GM03348 (cell line): ENCODE results near the gene SF3B3.
A peak's percentile ranks its signal among the peaks of the same experiment; 100 is the strongest.
"Not testable (repeated sequence)": the region's sequence is repeated elsewhere in the genome, so short reads cannot be mapped to it uniquely, and the experiment has no call there.

Experiments used
- DNase-seq: peaks from one replicate; pipeline ENCODE4 v3.0.0; 2012; ENCODE audit warnings: low spot score

The SF3B3 gene

GRCh38 chr16:70565053-70565452, 41.4 kb downstream of the SF3B3 start:
- DNase-seq, result no peak

GRCh38 chr16:70568601-70569237, 45.1 kb downstream of the SF3B3 start:
- DNase-seq, result no peak

DNA sequence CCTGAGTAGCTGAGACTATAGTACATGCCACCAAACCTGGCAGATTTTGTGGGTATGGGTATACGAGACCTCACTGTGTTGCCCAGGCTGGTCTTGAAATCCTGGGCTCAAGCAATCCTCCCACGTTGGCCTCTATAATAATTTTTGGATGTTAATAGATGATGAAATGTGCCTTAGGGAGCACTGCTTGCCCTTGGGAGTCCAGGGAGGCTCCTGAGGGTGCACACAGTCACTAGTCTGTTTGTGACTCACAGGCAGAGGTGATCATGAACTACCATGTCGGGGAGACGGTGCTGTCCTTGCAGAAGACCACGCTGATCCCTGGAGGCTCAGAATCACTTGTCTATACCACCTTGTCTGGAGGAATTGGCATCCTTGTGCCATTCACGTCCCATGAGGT, 46.1 kb downstream of the SF3B3 start:
- no peak for DNase-seq

DNA sequence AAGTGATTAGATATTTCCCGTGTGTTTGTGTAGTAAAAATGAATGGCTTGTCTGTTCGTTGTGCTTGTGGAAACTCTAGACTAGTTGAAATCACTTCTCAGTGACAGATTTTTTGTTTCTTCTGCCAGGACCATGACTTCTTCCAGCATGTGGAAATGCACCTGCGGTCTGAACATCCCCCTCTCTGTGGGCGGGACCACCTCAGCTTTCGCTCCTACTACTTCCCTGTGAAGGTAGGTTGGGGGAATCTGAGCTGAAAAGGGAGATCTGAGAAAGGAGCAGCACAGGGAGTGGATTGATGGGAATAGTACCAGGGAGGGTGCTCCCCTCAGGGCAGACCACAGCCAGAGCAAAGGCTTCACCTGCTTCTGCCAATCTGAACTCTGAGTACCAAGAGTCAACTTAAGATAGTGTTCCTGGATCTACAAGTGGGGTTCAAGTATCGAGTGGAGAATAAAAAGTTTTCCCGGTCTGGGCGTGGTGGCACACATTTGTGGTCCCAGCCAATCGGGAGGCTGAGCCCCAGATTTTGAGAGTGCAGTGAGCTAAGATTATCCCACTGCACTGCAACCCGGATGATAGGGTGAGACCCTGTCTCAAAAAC, 47.5 kb downstream of the SF3B3 start:
- DNase-seq, result no peak

DNA sequence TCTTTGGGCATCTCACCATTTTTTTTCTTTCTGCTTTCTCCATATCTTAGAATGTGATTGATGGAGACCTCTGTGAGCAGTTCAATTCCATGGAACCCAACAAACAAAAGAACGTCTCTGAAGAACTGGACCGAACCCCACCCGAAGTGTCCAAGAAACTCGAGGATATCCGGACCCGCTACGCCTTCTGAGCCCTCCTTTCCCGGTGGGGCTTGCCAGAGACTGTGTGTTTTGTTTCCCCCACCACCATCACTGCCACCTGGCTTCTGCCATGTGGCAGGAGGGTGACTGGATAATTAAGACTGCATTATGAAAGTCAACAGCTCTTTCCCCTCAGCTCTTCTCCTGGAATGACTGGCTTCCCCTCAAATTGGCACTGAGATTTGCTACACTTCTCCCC, 48.0 kb downstream of the SF3B3 start:
- no peak for DNase-seq

- no peak for DNase-seq
These were observed 48.7 kb downstream of the SF3B3 start for GRCh38 chr16:70572050-70572925.

DNA sequence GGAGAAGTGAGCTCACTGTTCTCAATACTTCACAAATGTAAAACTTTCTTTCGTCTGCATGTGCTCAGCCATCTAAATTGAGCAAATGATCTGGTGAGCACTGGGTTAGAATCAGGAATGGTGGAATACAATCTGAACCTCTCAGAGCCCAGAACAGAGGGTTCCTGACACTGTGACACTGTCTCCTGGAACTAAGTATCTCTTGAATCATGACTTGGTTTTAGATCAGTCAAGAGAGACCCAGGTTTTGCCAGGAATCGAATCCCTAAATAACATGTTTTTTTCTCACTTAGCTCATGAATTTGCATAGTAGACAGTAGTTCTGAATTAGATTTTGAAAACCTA, 49.3 kb downstream of the SF3B3 start:
- DNase-seq, result no peak

GRCh38 chr16:70573451-70574121, 50.0 kb downstream of the SF3B3 start:
- DNase-seq, result peak; percentile 74

DNA sequence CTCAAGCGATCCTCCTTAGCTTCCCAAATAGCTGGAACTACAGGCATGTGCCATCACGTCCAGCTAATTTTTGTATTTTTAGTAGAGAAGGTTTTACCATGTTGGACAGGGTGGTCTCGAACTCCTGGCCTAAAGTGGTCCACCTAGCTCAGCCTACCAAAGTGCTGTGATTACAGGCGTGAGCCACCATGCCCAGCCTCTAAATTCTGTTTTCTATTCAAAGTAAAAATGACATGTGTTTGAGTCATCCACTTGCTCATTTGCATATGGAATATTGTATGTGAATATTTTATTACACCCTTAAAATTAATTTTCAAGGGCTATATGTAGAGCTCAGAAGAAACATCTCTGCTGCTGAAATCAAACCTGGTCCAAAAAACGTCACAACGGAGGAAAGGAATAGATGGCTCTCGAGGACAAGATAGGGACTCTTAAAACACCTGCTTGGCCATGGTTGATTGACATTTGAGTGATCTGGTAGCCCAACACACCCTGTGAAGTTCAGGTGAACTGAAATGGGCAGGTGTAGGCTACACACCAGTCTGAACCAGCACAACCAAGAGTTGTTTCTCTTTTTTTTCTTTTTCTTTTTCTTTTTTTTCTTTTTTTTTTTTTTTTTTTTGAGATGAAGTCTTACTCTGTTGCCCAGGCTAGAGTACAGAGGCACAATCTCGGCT, 51.1 kb downstream of the SF3B3 start:
- no peak for DNase-seq

GRCh38 chr16:70575376-70575775, 51.8 kb downstream of the SF3B3 start:
- no peak for DNase-seq

- DNase-seq, result peak; percentile 74
These were observed 53.0 kb downstream of the SF3B3 start for GRCh38 chr16:70576431-70577255.

- DNase-seq, result peak; percentile 65
These were observed 53.7 kb downstream of the SF3B3 start for GRCh38 chr16:70577256-70577698.

GRCh38 chr16:70578035-70578434, 54.4 kb downstream of the SF3B3 start:
- DNase-seq, result no peak

DNA sequence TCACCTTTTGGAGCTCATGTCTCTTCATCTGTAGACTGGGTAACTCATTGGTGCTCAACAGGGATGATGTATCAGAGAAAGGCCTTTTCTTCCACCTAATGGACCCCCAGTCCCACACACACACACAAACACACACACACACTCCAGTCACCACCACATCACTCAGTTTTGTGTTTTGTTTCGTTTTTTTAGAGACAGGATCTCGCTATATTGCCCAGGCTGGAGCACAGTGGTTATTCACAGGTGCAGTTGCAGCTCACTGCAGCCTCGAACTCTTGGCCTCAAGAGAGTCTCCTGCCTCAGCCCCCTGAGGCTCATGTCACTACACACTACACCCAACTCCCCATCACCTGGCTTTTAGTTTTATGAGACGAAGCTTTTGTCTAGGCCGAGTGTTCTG, 55.6 kb downstream of the SF3B3 start:
- no peak for DNase-seq

DNA sequence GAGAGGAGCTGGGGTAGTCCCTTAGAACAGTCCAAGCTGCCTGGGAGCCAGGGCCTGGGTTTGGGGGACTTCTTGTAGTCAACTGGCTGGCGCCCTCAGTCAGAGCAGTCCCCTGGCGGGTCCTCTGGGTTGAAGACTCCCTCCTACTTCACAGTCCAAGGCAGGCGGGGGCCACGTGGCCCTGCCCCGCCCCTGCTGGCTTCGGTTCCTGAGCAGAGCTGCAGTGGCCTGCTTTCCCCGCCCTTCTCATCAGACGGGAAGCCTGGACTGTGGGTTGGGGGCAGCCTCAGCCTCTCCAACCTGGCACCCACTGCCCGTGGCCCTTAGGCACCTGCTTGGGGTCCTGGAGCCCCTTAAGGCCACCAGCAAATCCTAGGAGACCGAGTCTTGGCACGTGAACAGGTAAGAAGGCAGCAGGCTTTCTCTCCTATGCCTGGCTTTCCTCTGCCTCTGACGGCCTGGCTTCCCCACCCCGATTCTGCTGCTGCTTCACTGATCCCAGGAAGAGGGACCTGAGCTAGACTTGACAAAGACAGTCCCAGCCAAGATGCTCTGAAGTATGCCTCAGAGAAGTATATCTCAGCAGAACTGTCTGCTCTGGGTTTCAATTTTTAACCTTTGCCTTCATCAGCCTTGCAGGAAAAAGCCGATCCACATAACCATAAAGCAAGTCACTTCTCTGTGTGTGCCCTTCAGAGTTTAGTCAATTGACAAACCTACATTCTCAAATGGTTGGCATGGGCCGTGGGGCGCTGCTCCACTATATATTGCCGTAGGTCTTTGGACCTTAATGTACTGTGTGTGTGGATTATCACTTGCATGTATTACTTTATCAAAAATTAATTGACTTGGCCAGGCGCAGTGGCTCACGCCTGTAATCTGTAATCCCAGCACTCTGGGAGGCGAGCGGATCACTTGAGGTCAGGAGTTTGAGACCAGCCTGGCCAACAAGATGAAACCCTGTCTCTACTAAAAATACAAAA, 56.3 kb downstream of the SF3B3 start:
- DNase-seq, result no peak

GRCh38 chr16:70582280-70582978, 58.8 kb downstream of the SF3B3 start:
- DNase-seq, result no peak

- no peak for DNase-seq
These were observed 63.1 kb downstream of the SF3B3 start for GRCh38 chr16:70586731-70587130.

GRCh38 chr16:70588565-70588964, 64.9 kb downstream of the SF3B3 start:
- no peak for DNase-seq

GRCh38 chr16:70589416-70589815, 65.8 kb downstream of the SF3B3 start:
- DNase-seq, result not testable (repeated sequence)
